Cardiac septum (tissue), 1 donor: ENCODE results near the gene IL1RAPL1. TPM values are rescaled to one million over a fixed set of nuclear protein-coding genes. Genes with fewer than 3 reads are reported as not detected.

Source experiments
- DNase-seq: peaks from one replicate; pipeline ENCODE4 v3.0.0-alpha.2; 2020; ENCODE audit warnings: low spot score
- intact Hi-C: fragments of 100-400 bp; cut with DNase I; formaldehyde crosslinking; loops from one replicate; pipeline ENCODE4 v1.14.0; 2022
- total RNA-seq: library from RNA; stranded (reverse); fragmentation: NEBNext Ultra II Directional; extraction: Animal tissue kit (Norgen Biotek cat#: 25700); gene quantifications from one replicate; pipeline ENCODE4 v1.2.1, GENCODE V29; 2021
- donor health status: DM: no; HTN: no; CAD: no.

The IL1RAPL1 gene
- total RNA-seq, 1 donor from 2014 or later = 0.73 TPM

DNA sequence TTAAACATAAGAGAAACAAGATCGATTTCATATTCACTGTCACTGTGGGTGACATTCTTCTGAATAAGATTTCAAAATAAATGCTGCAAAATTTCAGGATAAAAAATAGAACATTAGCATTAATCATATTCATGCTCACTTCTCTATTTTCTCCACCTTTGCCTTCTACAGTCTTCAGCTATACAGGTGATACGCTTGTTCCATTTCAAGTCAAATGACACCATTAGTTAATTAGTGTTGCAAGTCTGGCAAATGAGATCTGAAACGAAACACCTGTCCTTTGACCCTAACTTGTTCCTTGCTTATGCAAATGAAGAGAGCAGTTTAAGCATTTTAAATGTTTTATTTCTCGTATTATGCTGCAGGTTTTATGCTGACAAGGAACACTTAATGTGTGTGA lies 960.6 kb downstream of the IL1RAPL1 start:
- intact Hi-C loops = no loop called here
- DNase-seq = no peak

- intact Hi-C loops = no loop called here
- DNase-seq = no peak
These were observed 966.3 kb downstream of the IL1RAPL1 start for GRCh38 chrX:29553542-29553941.

DNA sequence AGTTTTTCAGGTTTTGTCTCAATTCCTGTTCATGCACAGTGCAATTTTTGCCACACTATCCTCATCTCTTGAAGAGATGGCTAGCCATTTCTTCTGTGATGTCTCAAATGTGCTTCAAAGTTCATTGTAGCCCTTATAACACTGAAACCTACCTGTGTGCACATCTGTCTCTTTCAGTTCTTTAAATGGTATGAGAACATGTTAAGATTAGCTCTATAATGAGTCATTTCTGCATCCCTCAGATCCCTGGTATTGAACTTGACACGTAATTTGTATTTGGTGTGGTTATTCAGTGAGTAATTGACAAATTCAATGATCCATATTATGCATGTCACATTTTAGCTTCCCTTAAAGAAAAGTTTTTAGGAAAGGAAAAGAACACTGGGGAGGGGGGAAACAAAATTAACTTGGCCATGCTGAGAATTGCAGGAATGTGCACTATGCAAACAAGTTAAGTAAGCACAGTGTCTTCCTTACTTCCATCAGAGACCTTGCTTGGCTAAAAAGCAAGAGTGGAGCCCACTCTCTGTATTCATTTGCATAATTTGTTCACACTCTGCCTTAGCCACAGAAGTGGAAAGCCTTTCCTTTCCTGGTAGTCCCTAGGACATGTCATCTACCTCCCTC lies 968.3 kb downstream of the IL1RAPL1 start:
- no peak for DNase-seq
- intact Hi-C loops = no loop called here

GRCh38 chrX:29560065-29560464 lies 972.8 kb downstream of the IL1RAPL1 start:
- intact Hi-C loops = no loop called here
- DNase-seq = no peak

- no peak for DNase-seq
- intact Hi-C loops = no loop called here
These were observed 974.2 kb downstream of the IL1RAPL1 start for GRCh38 chrX:29561417-29561816.

- DNase-seq = no peak
- intact Hi-C loops = no loop called here
These were observed 993.3 kb downstream of the IL1RAPL1 start for GRCh38 chrX:29580560-29580959.

- intact Hi-C loops = no loop called here
- DNase-seq = no peak
These were observed 994.0 kb downstream of the IL1RAPL1 start for GRCh38 chrX:29581223-29581622.

DNA sequence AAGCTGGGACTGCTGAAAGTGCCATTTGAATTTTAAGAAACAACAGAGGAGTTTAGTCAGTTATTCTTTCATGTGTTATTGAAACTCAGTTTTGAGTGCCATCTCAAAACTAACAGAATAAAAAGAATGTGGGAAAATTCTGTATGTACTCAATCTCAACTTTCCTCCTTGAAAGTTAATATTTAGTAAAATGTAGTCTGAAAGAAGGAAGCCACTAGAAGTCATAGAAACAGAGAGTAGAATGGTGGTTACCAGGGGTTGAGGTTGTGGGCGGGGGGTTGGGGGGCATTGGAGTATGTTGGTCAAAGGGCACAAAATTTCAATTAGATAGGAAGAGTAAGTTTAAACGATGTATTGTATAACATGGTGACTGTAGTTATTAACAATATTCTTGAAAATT lies 999.9 kb downstream of the IL1RAPL1 start:
- intact Hi-C loops = no loop called here
- DNase-seq = no peak

- no peak for DNase-seq
- intact Hi-C loops = no loop called here
These were observed 1003.7 kb downstream of the IL1RAPL1 start for GRCh38 chrX:29590921-29591320.

DNA sequence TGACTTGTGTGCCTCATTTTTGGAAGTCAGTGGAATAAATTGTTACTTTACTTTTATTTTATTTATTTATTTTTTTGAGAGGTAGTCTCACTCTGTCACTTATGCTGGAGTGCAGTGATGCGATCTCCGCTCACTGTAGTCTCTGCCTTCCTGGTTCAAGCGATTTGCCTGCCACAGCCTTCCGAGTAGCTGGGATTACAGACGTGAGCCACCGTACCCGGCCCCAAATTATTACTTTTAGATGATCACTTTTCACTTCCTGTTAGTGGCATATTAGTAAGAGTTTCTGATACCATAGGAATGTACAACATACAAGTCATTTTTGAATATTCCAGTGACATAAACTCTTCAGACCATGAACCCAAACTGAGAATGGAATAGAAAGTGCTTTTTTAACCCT lies 1017.1 kb downstream of the IL1RAPL1 start:
- DNase-seq = peak; percentile 60
- intact Hi-C loops = no loop called here

DNA sequence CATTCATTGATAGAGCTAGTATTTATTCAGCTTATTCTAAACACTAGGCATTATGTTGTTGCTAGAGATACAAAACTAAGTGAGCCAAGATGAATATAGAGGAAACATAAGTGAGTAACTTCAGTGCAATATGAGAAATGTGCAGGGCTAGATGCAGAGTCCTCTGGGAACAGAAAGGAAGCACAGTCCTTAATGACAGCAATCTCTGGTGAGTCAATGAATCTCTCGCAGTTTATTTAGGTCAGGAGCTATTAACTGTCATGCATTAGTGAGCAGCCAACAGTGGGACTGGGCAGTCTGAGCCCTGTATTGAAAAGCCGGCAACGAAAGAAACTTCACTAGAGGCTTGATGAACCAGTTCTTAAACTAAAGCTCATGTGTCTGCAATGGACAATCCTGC lies 1030.0 kb downstream of the IL1RAPL1 start:
- intact Hi-C loops = no loop called here
- DNase-seq = no peak

DNA sequence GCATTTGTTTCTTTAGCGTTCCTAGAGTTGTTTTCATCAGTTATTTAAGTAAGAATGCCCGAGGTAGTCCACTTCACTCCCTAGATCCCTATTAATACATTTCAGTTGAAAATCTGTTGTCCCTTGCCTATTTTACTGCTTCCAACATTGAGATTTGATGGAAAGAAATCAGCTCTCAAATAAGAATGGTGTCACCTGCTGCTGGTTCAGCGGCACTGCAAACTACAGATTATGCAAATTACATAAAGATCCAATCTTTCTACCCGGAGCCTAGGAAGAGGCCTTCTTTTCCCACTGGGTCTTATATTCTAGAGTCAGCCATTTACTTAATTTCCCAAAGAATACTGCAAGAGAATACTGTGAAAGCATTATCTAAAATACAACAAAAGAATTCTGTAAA lies 1030.5 kb downstream of the IL1RAPL1 start:
- no peak for DNase-seq
- intact Hi-C loops = no loop called here

DNA sequence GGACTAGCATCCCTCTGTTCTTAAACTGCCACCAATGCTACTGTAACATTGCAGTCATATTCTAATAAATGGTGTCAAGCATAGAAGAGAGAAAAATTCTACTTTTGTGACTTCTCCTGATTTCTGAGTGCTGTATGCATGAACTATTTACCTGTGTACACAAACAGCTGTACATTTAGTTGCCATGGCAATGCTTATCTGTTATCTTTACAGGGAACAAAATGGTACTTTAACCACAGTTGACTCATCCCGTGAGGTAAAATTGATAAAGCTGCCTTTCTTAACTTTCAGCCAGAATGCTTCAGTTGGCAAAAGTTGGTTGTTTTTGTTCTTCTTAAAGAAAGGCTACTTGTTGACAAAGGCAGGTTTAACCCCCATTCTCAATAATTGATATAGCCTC lies 1040.6 kb downstream of the IL1RAPL1 start:
- DNase-seq = no peak
- intact Hi-C loops = no loop called here

DNA sequence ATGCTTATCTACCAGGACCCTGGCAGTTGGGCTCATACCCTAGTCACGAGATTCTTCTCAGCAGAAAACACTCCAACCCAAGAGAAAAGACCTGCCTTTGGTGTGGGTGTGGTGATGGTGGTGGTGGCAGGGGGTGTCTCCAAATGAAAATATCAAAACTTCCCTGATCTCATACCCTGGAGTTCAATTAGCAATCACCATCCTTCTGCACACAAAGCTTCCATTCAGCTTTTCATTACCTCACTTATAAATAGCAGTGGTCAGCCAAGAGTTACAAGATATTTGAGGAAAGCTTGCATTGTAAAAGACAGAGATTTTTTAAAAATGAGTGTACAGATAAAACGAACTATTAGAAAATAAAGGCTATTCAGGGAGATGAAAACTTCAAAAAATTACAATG lies 1047.3 kb downstream of the IL1RAPL1 start:
- no peak for DNase-seq
- intact Hi-C loops = no loop called here

DNA sequence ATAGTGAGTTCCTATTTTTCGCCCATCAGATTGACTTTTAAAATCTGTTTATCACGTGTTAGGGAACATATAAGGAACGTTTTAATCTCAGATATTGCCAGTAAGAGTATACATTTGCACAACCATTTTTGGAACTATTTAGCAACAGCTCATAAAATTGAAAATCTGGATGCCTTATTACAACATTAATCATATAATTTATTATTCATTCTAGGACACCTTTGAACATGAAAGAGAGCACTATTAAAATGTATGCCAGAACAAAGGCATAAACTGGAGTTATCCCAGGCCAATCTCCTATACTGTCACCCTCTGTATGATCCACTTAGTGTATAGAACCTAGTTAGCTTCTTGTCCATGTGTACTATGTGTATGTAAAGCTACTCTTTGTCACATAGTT lies 1049.1 kb downstream of the IL1RAPL1 start:
- intact Hi-C loops = no loop called here
- DNase-seq = no peak

DNA sequence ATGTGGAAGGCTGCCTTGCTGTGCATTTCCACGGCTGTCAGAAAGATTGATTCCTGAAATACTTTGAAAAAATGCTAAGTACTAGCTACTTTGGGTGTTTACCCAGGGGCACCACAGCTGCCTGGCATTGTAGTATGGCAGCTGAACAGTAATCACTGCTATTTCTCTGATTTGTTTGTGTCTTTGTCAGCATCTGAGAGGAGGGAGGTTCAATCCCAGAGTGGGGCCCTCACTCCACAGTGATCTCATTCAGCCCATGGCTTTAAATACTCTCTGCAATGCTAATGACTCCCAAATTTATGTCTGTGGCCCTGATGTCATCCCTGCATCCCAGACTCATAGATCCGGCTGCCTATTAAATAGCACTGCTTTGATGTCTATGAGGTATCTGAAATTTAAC lies 1052.9 kb downstream of the IL1RAPL1 start:
- no peak for DNase-seq
- intact Hi-C loops = no loop called here

GRCh38 chrX:29641461-29641860 lies 1054.2 kb downstream of the IL1RAPL1 start:
- DNase-seq = no peak
- intact Hi-C loops = no loop called here

DNA sequence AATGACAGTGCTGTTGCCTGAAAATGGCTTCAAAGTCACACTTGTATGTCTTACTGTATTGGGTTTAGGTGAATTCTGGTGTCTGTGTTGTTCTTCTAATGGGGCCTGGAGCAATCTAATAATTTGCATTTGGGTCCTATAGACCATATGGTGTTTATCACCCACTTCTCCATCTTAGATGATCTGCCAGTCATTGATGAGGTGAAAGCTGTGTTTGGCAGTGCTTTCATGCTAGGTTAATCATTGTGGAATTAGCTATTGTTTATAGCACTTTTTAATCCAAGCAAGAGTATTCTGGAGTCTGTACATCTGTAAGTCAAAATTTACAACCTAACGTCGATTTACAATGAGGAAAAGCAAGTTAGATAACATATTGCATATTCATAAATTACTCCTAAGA lies 1055.9 kb downstream of the IL1RAPL1 start:
- intact Hi-C loops = no loop called here
- DNase-seq = no peak

GRCh38 chrX:29648161-29648560 lies 1060.9 kb downstream of the IL1RAPL1 start:
- intact Hi-C loops = no loop called here
- DNase-seq = no peak

- intact Hi-C loops = no loop called here
These were observed 1065.2 kb downstream of the IL1RAPL1 start for GRCh38 chrX:29652484-29652883.

GRCh38 chrX:29653721-29654120 lies 1066.5 kb downstream of the IL1RAPL1 start:
- no peak for DNase-seq
- intact Hi-C loops = no loop called here

More at GRCh38 chrX:29652484-29652883, 1065.2 kb downstream of the IL1RAPL1 start:
- DNase-seq = no peak

- intact Hi-C loops = no loop called here
- DNase-seq = no peak
These were observed 1072.7 kb downstream of the IL1RAPL1 start for GRCh38 chrX:29659911-29660310.
